Endothelial cell (in vitro differentiated cells): ENCODE measurements around the gene OSBPL10. TPM values are rescaled to one million over a fixed set of nuclear protein-coding genes. Genes with fewer than 3 reads are reported as not detected.

Experiments used
- DNase-seq: peaks from one replicate; pipeline ENCODE4 v3.0.0; 2021; ENCODE audit warnings: low spot score
- H3K27ac Mint-ChIP-seq: one replicate; pipeline ENCODE4 v1.8.0; 2021; ENCODE audit warnings: mixed read lengths, inconsistent platforms; ENCODE audit not compliant: unreplicated experiment
- H3K27me3 Mint-ChIP-seq: one replicate; pipeline ENCODE4 v1.8.0; 2021; ENCODE audit warnings: mild to moderate bottlenecking, moderate library complexity, mixed read lengths, inconsistent platforms; ENCODE audit not compliant: unreplicated experiment
- H3K36me3 Mint-ChIP-seq: one replicate; pipeline ENCODE4 v1.8.0; 2021; ENCODE audit warnings: mild to moderate bottlenecking, low read depth, mixed read lengths, inconsistent platforms; ENCODE audit not compliant: unreplicated experiment
- H3K4me1 Mint-ChIP-seq: one replicate; pipeline ENCODE4 v1.8.0; 2021; ENCODE audit warnings: mild to moderate bottlenecking, mixed read lengths, inconsistent platforms; ENCODE audit not compliant: unreplicated experiment
- H3K4me3 Mint-ChIP-seq: one replicate; pipeline ENCODE4 v1.8.0; 2021; ENCODE audit warnings: mild to moderate bottlenecking, mixed read lengths, inconsistent platforms; ENCODE audit not compliant: unreplicated experiment
- H3K9me3 Mint-ChIP-seq: one replicate; pipeline ENCODE4 v1.8.0; 2021; ENCODE audit warnings: mixed read lengths, inconsistent platforms; ENCODE audit not compliant: unreplicated experiment
- CTCF ChIP-seq: fragments of 200-600 bp; sonication (generic); IDR thresholded peaks from one replicate; pipeline ENCODE4 v1.5.0; 2021; ENCODE audit warnings: antibody characterized with exemption; ENCODE audit not compliant: unreplicated experiment
- total RNA-seq: library from RNA; stranded (reverse); fragmentation: NEBNext Ultra II Directional; extraction: Animal tissue kit (Norgen Biotek cat#: 25700); gene quantifications from one replicate; pipeline ENCODE4 v1.2.1, GENCODE V29; 2021; ENCODE audit not compliant: unreplicated experiment

OSBPL10 gene
- total RNA-seq, 1 donor from 2014 or later, result 61.0 TPM

GRCh38 chr3:31772272-31772671 is 208.8 kb downstream of the OSBPL10 start:
- Mint-ChIP-seq H3K4me1 (peaks cover 7% of the 10 kb centered on the region), H3K36me3 (peaks cover 7% of the 10 kb centered on the region), H3K27ac (no peak overlapping the region), H3K27me3 (no peaks in the 10 kb centered on the region), H3K4me3 (no peak overlapping the region), H3K9me3 (no peaks in the 10 kb centered on the region)
- no peak for DNase-seq
- no peak for TF ChIP-seq CTCF

GRCh38 chr3:31770822-31771326 is 210.2 kb downstream of the OSBPL10 start:
- DNase-seq, result no peak
- Mint-ChIP-seq H3K4me3 (no peak overlapping the region), H3K9me3 (no peaks in the 10 kb centered on the region), H3K4me1 (peaks cover 7% of the 10 kb centered on the region), H3K27me3 (no peaks in the 10 kb centered on the region), H3K36me3 (peaks cover 8% of the 10 kb centered on the region), H3K27ac (no peak overlapping the region)
- TF ChIP-seq CTCF, result no peak

GRCh38 chr3:31768479-31769125 is 212.5 kb downstream of the OSBPL10 start:
- Mint-ChIP-seq H3K4me1 (peaks cover 7% of the 10 kb centered on the region), H3K36me3 (peaks cover 4% of the 10 kb centered on the region), H3K4me3 (no peak overlapping the region), H3K27me3 (no peaks in the 10 kb centered on the region), H3K27ac (no peak overlapping the region), H3K9me3 (no peaks in the 10 kb centered on the region)
- DNase-seq, result peak; percentile 62
- TF ChIP-seq CTCF, result peak; percentile 39

GRCh38 chr3:31767920-31768319 is 213.1 kb downstream of the OSBPL10 start:
- DNase-seq, result no peak

More at GRCh38 chr3:31767920-31768319, 213.1 kb downstream of the OSBPL10 start:
- no peak overlapping the region for H3K4me3 Mint-ChIP-seq
- H3K36me3 Mint-ChIP-seq, result peaks cover 4% of the 10 kb centered on the region
- no peaks in the 10 kb centered on the region for H3K27me3 Mint-ChIP-seq
- no peak for TF ChIP-seq CTCF
- H3K27ac Mint-ChIP-seq, result no peak overlapping the region
- H3K9me3 Mint-ChIP-seq, result no peaks in the 10 kb centered on the region
- H3K4me1 Mint-ChIP-seq, result peaks cover 3% of the 10 kb centered on the region
